NCI-H2081 (cell line): Measurements from ENCODE around the gene EARS2.
"Not testable (repeated sequence)": the region's sequence is repeated elsewhere in the genome, so short reads cannot be mapped to it uniquely, and the experiment has no call there.

Experiments used
- DNase-seq, 2 experiments: peaks; one replicate each; lab custom pipeline; 2025; lab: John Stamatoyannopoulos, UW

The EARS2 gene

DNA sequence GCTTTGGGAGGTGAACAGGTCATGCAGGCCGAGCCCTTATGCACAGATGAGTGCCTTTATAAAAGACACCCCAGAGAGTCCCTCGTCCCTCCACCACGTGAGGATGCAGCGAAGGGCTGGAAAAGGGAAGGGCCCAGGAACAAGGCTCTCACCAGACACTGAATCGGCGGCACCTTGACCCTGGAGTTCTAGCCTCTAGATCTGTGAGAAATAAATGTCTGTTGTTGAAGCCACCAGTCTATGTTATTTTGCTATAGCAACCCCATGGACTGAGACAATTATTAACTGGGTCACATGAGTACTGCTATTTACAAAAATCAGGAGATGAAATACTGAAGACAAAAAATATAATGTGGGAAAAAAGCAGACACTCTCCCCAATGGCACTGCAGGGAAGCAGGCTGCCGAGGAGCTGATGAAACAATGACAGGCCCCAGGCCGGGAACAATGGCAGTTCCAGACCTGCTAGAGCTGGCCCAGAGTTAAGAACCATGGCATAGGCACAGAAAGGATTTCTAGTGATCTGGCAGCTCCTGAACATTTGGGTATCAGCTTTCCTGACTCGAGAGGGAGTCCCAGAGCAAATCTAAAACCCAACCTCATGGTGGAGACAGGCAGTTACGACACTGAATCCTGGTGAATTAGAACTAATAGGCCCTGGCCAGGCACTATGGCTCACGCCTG is 29.0 kb downstream of the EARS2 start:
- no peak for DNase-seq

DNA sequence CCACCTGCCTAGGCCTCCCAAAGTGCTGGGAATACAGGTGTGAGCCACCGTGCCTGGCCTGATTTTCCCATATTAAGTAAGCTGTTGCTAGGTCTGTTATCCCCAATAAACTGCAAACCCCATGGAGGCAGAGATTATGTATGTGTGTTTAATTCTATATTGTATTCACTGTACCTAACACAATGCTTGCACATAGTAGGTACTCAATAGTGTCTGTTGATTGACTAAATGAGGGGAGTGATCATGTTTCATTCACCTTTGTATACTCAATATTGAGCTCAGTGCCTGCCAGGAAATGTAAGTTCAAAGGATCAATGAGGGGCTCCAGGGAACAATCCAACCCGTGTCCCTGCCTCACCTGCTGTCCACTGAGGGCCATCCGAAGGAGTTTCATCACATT is 32.3 kb downstream of the EARS2 start:
- no peak for DNase-seq

DNA sequence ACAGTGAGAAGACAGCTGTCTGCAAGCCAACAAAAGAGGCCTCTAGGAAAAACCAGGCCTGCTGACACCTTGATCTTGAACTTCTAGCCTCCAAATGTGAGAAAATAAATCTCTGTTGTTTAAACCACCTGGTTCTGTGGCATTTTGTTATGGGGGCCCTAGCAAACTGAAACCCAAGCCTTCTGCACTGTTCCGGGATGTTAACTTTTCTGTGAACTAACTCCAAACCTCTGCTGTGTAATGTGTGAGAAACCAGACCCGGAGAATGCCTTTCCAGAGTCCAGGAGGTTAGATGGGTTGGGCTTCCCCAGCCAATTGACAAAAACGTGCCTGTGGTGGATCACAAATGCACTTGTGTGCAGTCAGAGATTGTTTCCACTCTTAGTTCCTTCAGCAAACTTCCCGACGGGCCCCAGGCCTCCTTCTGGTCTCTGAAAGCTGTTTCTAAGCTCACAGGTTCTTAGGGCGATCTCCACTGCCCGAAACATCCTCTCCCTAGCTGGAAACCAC is 33.2 kb downstream of the EARS2 start:
- no peak for DNase-seq

DNA sequence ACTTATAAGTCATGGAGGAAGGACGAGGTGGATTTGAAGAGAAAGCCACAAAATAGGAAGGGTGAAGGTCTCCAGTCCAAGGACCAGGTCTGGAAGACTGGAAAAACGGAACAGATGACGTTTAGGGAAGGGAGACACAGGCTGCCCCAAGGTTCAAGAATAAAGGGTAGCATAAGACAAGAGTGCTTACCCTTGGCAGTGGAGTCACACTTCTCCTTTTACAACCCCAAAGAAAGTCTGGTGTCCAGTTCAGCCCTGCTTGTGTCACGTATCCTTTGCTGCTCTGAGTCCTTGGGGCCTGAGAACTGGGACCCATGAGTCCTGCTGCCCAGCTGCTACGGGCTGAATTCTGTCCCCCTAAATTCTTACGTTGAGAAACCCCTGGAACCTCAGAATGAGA is 33.8 kb downstream of the EARS2 start:
- DNase-seq, result no peak

DNA sequence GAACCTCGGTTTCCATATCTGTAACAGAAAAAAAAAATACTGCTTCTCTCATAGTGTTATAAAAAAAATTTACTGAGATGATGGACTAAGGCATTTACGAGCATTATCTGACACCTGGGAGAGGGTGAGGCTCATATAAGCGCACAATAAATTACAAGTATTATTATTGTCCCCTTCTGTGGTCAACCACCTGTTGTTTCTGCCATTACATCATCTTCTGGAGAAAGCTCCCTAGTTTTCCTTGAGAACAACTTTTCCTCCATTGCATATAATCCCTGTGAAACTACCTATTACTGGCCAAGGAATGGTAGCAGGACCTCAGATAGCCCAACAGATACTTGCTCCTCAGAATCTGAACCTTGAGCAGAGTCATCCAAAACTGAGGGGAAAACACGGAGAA is 35.2 kb downstream of the EARS2 start:
- DNase-seq, result no peak

DNA sequence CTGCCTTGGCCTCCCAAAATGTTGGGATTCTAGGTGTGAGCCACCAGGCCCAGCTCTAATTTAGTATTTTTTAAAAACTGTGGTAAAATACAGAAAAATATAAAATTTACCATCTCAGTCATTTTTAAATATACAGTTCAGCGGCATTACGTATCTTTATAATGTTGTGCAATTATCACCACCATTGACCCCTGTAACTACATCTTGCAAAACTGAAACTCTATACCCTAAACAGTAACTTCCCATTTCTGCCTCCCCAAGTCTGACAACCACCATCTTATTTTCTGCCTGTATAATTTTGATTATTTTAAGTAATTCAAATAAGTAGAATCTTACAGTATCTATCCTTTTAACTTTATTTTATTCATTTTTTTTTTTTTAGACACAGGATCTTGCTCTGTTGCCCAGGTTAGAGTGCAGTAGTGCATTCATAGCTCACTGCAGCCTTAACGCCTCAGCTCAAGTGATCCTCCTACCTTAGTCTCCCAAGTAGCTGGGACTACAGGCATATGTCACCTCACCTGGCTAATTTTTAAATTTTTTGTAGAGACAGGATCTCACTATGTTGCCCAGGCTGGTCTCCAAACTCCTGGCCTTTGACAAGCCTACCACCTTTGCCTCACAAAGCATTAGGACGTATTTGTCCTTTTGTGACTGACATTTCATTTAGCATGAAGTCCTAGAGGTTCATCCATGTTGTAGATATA is 36.0 kb downstream of the EARS2 start:
- DNase-seq, result no peak

DNA sequence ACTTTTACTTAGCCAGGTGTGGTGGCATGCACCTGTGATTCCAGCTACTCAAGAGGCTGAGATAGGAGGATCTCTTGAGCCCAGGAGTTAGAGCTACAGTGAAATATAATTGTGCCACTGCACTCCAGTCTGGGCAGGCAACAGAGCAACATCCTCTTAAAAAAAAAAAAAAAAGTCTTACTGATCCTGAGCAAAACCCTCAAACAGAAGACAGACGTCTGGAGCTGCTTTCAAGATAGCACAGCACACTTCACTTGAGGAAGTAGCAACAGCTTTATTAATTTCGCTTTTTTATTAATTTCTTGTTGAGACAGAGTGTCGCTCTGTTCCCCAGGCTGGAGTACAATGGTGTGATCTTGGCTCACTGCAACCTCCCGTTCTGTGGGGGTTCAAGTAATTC is 36.6 kb downstream of the EARS2 start:
- no peak for DNase-seq

DNA sequence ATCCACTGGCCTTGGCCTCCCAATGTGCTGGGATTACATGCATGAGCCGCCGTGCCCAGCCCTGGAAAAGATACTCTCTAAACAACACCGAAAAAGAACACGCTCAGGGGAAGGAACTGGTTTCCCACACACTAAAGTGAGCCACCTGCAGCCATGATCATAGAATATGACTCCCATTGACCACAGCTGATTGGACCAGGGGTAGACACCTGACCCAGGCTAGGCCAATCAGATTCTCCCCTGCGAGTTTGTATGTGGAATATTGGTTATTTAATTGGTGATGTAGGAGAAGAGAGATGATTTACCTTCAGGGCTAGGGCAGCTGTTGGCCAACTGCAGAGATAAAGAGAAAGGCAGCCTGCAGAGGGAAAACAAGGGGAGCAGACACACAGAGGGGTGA is 37.9 kb downstream of the EARS2 start:
- DNase-seq, result no peak

DNA sequence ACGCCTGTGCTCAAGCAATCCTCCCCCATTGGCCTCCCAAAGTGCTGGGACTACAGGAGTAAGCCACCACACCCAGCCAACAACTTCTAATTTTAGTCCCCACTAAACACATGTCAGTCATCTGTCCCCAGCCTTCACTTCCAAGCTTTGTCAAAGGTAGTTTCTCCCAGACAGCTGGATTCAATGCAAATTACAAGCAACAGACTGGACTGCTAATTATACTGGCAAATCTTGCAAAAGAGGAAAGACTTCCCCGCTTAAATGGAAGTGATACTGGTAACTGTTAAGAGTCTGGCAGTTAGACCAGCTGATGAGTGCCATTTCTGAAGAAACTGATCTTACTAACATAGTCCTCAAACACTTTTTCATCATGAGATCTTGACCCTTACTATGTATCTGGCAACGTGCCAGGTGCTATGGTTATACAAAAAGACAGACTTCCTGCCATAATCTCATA is 38.7 kb downstream of the EARS2 start:
- no peak for DNase-seq

DNA sequence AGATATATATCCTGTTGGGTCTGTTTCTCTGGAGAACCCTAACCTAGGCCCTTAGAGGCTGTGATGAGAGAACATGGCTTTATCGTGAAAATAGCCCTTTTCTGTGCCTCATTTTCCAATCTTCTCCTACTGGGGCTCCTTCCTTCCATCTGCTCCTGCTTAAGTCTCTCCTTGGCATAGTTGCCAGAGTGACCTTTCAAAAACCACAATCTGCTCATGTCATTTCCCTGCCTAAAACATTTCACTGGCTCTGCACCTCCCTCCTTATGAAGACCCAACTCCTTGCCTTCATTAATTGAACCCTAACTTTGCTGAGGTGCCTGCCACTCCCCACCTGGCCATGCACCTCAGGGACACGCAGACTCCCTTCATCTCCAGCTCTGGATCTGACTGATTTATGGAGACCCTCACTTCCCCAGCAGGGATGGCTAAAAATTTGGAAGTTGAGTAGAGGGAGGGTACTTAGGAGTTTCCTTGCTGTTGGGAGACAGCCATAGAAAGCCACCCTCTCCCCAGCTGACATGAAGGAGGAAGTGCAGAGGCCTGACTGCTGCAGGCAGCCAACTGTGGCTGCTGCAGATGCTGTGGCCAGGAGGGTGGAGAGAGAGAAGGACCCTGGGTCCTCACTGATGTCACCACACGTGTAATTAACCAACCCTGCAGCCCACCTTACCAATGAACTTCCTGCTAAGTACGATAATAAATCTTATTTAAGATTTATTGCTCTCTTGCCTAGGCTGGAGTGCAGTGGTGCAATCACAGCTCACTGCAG is 40.6 kb downstream of the EARS2 start:
- no peak for DNase-seq

DNA sequence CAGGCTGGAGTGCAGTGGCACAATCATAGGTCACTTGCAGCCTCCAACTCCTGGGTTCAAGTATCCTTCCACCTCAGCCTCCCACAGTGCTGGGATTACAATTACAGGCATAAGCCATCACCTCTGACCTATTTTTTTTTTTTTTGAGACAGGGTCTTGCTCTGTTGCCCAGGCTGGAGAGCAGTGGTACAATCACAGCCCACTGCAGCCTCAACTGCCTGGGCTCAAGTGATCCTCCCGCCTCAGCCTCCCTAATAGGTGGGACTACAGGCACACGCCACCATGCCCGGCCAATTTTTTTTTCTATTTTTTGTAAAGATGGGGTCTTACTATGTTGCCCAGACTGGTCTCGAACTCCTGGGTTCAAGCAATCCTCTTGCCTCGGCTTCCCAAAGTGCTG is 41.3 kb downstream of the EARS2 start:
- no peak for DNase-seq

DNA sequence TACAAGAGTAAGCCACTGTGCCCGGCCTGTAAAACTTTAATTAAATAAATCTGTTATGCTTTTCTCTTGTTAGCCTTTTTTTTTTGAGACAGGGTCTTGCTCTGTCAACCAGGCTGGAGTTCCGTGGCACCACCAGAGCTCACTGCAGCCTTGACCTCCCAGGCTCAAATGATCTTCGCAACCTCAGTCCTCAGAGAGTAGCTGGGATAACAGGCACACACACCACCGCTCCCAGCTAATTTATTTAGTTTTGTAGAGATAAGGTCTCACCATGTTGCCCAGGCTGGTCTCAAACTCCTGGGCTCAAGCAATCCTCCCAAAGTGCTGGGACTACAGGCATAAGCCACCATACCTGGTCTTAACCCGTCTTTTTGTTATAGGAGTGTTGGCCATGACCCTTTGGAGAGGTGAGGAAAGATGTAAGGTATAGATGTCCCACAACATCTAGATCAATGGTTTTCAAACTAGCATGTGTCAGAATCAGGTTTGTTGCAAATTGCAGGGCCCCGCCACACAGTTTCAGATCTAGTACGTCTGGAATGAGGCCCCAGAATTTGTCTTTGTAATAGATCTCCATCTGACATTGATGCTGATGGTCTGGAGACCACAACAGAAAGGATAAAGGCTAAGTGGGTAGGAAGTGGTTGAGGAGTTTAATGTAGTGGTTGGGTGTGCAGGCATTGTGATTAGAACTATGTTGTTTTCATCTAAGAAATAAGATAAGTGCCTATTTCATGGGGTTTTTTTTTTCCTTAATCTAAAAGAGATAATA is 42.6 kb downstream of the EARS2 start:
- no peak for DNase-seq

DNA sequence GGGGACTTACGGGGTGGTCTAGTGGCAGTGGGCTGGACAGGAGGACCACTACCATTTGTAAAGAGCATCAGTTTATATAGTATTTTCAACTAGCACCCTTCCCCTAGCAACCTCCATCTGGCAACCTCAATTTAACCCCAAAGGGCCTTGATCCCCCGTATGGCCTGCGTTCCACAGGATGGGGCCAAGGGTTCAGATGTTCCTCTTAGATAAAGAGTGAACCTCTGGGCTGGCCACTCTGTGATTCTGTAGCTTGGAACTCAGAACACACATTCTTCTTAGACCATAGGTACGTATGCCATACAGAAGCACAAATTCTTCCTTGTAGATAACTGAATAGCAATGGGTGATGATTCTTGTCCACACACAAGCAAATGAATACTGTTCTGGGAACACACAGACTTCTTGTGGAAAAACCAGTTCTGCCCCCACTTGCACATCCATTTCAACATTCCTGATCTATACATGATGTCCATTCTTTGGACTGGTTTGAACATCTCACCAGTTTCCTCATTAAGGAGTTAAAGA is 44.9 kb downstream of the EARS2 start:
- DNase-seq, result no peak

DNA sequence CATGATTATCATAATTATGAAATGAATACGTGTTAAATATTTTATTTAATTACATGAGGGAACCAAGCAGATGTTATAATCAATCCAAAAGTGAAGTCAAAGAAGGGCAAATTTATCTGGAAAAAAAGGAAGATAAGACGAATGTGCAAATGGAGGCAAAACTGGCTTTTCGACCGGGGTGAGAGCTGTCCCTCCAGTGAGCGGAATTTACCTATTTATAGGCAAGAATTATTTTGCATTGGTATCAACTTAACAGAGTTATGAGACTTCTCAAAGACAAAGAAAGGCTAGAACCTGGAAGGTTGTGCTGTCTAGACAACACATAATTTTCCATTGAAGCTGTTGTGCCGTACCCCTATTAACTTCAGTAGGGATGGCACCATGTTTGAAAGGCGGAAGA is 45.4 kb downstream of the EARS2 start:
- DNase-seq, result no peak

DNA sequence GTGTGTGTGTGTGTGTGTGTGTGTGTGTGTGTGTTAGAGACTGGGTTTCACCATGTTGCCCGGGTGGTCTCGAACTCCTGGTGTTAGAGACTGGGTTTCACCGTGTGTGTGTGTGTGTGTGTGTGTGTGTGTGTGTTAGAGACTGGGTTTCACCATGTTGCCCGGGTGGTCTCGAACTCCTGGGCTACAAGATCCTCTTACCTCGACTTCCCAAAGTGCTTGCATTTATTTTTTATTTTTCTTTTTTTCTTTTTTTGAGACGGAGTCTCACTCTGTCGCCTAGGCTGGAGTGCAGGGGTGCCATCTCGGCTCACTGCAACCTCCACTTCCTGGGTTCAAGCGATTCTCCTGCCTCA is 46.3 kb downstream of the EARS2 start:
- not testable (repeated sequence) for DNase-seq

DNA sequence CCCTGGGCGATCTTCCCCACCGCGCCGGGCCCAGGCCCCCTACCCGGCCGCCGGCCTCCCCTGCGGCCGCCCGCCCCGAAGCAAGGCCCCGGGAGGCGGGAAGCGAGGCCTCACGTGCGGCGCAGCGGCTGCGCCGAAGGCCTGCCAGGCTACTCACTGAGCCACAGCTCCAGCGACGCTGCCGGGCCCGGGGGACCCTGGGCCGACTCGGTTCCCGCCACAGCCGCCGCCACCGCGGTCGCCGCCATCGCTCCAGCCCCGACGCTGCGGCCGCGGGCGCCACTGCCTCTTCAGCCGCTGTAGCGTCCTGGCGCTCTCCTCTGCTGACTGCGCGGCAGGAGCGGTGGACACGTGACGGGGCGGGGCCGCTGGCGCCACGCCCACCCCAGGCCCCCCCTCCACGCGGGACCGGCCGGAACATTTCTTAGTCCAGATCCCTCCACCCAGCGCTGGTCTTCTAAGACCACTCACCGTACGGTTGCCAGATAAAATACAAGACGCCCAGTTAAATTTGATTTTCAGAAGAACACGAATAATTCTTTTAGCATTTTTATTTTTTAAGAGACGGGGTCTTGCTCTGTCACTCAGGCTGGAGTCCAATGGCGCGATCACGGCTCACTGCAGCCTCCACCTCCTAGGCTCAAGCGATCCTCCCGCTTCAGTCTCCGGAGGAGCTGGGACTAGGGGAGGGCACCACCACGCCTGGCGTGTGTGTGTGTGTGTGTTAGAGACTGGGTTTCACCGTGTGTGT is 46.8 kb downstream of the EARS2 start, which contains the start of gene GGA2:
Gene GGA2, minus strand, starts transcription at position 331 of the 751 bp plus-strand sequence. Its CDS starts 83 bp downstream, at position 248.
- DNase-seq, result peak; percentile 70 to 78

DNA sequence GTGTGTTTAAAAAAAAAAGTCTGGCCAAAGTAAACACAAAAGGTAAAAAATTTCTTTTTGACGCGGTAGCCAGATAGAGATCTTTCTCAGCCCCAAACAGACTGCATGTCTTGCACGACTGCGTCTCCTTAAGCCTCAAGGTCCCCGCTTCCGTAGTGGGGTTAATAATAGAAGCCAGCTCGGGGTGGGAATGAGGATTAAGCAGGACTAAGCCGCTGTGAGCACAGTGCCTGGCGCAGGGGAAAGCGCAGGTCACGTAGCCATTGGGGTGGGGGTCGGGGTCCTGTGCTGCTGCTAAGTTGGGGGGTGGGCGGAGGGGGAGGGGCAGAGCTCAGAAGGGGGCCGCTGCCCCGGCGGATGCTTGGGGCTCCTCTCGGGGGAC is 47.4 kb downstream of the EARS2 start:
- no peak for DNase-seq

DNA sequence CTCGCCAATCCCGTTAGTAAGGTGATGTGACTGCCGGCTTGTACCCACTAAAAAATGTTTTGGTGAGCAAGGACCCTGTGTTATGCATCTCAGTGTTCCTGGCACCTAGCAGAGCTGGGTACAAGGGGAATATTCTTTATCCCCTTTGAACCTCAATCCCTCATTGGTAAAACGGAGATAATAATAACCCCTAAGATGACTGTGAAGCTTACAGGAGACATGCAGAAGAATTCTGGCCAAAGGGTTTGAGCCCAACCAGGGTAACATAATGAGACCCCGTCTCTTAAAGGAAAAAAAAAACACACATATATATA is 47.8 kb downstream of the EARS2 start:
- no peak for DNase-seq

DNA sequence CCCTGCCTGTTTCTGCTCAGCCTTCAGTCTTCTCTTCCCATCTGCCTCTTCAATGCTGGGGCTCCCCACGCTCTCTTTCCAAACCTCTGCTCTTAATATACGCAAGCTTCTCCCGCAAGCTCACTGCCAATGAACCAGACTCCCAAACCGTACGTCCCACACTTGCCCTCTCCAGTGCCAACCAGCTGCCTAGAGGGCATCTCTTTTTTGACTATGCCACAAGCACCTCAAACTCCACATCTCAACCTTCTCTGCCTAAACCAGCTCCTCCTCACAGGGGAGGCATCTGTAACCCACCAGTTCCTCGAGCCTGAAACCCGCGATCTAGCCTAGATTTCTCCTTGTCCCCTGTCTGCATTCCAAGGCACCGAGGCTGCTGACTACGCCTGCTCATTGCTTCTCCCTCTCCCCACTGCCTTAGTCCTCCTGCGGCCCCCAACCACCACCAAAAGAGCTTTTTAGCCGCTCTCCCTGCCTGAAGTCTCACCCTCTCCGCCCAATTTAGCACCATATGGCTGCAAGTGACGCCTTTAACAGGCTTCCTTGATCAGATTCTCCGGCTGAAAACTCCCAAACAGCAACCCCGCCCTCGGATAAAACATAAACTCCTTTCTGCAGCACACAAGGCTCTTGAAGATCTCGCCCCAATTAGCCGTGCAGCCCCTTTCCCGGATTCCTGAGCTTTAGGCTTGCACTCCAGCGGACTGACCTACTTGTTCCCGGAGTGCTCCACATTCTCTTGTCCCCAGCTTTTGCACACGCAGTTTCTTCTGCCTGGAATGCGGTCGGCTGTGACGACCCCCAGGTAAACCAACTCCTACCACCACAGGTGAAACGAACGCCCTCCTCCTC is 48.3 kb downstream of the EARS2 start:
- DNase-seq, result no peak

DNA sequence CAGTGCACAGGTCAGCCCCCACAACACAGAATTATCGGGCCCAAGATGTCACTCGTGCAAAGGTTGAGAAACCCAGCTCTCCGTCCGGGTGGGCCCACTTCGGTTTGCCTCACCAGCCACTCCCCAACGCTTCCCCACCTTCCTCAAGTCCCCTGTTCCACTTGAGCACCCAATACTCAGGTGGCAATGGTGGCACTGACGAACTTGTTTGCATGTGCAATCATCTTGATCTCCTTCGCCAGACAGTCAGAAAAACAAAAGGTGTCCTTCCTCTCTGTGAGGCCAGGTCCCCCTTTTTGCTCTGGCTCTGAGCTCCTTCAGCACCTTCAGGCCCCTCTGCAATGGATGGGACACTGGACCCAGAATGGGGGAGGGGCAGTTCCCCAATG is 50.5 kb downstream of the EARS2 start:
- DNase-seq, result no peak
